ENCODE data around the gene TSR2. TPM values are rescaled to one million over a fixed set of nuclear protein-coding genes. Genes with fewer than 3 reads are reported as not detected.

Gene TSR2
- total RNA-seq, 1 experiment from 2014 or later = 27.9 TPM

DNA sequence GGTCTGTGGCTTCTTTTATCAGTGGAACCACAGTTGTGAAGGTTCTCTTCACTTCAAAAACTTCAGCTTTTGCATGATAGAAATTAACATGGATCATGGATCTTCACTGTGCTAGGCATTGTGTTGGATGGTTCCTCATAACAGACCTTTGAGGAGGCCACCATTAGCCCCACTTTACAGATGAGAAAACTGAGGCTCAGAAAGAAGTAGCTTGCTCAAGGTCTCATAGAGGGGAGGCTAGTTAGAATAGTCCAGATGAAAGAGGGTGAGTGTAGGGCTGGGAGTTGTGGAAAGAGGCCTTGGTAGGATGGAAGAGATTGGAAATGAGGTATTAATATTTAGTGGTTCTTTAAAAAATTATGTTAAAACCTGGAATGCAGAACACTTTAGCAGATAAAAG, 2.6 kb downstream of the TSR2 start:
- Histone ChIP-seq H2AFZ (ENCODE audit: low read depth, low read length, poor library complexity, severe bottlenecking) (no peak overlapping the region), H3K36me3 (ENCODE audit: control insufficient read depth in 1 of 2, insufficient read depth in 2 of 2, low read length in 2 of 2) (peaks cover 0 to 3% of the 10 kb centered on the region in 2 experiments; a peak in 2 of 4 replicates), H3K9me2 (ENCODE audit: insufficient read depth) (no peaks in the 10 kb centered on the region), H4K20me1 (ENCODE audit: insufficient read depth) (no peaks in the 10 kb centered on the region), H3K9me3 (ENCODE audit: control insufficient read depth in 1 of 2, insufficient read depth in 1 of 2, low read depth in 1 of 2, low read length in 2 of 2) (no peaks in the 10 kb centered on the region), H3K27me3 (ENCODE audit: insufficient read depth, low read length) (no peaks in the 10 kb centered on the region), H3K4me2 (ENCODE audit: low read length) (no peak overlapping the region), H3K79me2 (ENCODE audit: insufficient read depth, low read length) (peaks cover 42% of the 10 kb centered on the region), H3K27ac (ENCODE audit: low read depth, low read length) (no peak overlapping the region), H3K9ac (ENCODE audit: low read length) (no peak overlapping the region), H3K4me3 (replicated peaks in 1 of 2; ENCODE audit: low read depth in 1 of 2, low read length in 2 of 2) (no peak overlapping the region), H3K4me1 (ENCODE audit: control insufficient read depth in 1 of 2, insufficient read depth in 2 of 2, low read length in 2 of 2) (peaks cover 5 to 9% of the 10 kb centered on the region in 2 experiments; a peak in 3 of 4 replicates)
- ATAC-seq = no peak
- DNase-seq (ENCODE audit: low read depth, low spot score) = no peak
- ChIA-PET RAD21 (ENCODE audit: low non-redundant PET in 1 of 2, low total read pairs in 2 of 2, uncharacterized antibody in 2 of 2, unreplicated experiment in 2 of 2) (no interaction called here), POLR2A (no interaction called here), CTCF (no interaction called here)
- intact Hi-C loops (cut with micrococcal nuclease) = loop anchor here (10.0 kb wide), 1 partner anchor 258 kb away; the partner anchor contains the start of gene FAM120C
- BruUV-seq (replicated peaks) = no TSS peak
- TF ChIP-seq RAD21 (IDR thresholded peaks at IDR 0.05; ENCODE audit: low read depth) = no peak
- TF ChIP-seq ZNF274 (IDR thresholded peaks at IDR 0.05; ENCODE audit: low read depth, low read length) = no peak
- TF ChIP-seq EGR1 (IDR thresholded peaks at IDR 0.05; ENCODE audit: low read depth) = no peak
- TF ChIP-seq, protein P1, sequence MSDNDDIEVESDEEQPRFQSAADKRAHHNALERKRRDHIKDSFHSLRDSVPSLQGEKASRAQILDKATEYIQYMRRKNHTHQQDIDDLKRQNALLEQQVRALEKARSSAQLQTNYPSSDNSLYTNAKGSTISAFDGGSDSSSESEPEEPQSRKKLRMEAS (IDR thresholded peaks at IDR 0.05) = no peak
- TF ChIP-seq EZH2phosphoT487 (IDR thresholded peaks at IDR 0.05; ENCODE audit: borderline replicate concordance) = no peak
- no peak for TF ChIP-seq SP1 (IDR thresholded peaks at IDR 0.05; ENCODE audit: low read depth)
- no peak for TF ChIP-seq CBX3 (IDR thresholded peaks at IDR 0.05; ENCODE audit: low read depth)
- no peak for TF ChIP-seq CTCF (IDR thresholded peaks at IDR 0.05 in 2 of 3, conservative IDR thresholded peaks at IDR 0.05 in 1 of 3; ENCODE audit: borderline replicate concordance in 1 of 3, insufficient read depth in 1 of 3, low read depth in 2 of 3, low read length in 2 of 3)
- no peak for TF ChIP-seq ELF1 (IDR thresholded peaks at IDR 0.05; ENCODE audit: borderline replicate concordance, low read depth)
- TF ChIP-seq ZBTB33 (IDR thresholded peaks at IDR 0.05; ENCODE audit: extremely low read depth, insufficient replicate concordance, low read length) = no peak
- TF ChIP-seq REST (IDR thresholded peaks at IDR 0.05; ENCODE audit: low read depth) = no peak
- no peak for TF ChIP-seq CEBPB (IDR thresholded peaks at IDR 0.05; ENCODE audit: low read depth)
- no peak for TF ChIP-seq POLR2AphosphoS5 (IDR thresholded peaks at IDR 0.05; ENCODE audit: low read depth, low read length)

All from HCT116 (cell line).